Measurements from ENCODE around the gene TEX29.

The TEX29 gene

GRCh38 chr13:111390522-111391270, 70.3 kb downstream of the TEX29 start:
- no peak for DNase-seq (ENCODE audit: low read depth in 1 of 2, low spot score in 1 of 2)

- DNase-seq (ENCODE audit: low read depth in 1 of 2, low spot score in 1 of 2), result no peak
Observed at GRCh38 chr13:111392486-111392885, 72.0 kb downstream of the TEX29 start.

- DNase-seq (ENCODE audit: low read depth in 1 of 2, low spot score in 1 of 2), result no peak
Observed at GRCh38 chr13:111393221-111393790, 72.9 kb downstream of the TEX29 start.

All from stimulated activated CD4-positive, alpha-beta T cell treated with anti-CD3 and anti-CD28 coated beads, Interleukin-15, amount 100 ng/mL, for 1 hour (primary cell).